ENCODE data around the gene SLCO1B3. TPM values are rescaled to one million over a fixed set of nuclear protein-coding genes. Genes with fewer than 3 reads are reported as not detected.
"Not testable (repeated sequence)": the region's sequence is repeated elsewhere in the genome, so short reads cannot be mapped to it uniquely, and the experiment has no call there.

The SLCO1B3 gene, protein sequence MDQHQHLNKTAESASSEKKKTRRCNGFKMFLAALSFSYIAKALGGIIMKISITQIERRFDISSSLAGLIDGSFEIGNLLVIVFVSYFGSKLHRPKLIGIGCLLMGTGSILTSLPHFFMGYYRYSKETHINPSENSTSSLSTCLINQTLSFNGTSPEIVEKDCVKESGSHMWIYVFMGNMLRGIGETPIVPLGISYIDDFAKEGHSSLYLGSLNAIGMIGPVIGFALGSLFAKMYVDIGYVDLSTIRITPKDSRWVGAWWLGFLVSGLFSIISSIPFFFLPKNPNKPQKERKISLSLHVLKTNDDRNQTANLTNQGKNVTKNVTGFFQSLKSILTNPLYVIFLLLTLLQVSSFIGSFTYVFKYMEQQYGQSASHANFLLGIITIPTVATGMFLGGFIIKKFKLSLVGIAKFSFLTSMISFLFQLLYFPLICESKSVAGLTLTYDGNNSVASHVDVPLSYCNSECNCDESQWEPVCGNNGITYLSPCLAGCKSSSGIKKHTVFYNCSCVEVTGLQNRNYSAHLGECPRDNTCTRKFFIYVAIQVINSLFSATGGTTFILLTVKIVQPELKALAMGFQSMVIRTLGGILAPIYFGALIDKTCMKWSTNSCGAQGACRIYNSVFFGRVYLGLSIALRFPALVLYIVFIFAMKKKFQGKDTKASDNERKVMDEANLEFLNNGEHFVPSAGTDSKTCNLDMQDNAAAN
- total RNA-seq: 73.3 TPM

DNA sequence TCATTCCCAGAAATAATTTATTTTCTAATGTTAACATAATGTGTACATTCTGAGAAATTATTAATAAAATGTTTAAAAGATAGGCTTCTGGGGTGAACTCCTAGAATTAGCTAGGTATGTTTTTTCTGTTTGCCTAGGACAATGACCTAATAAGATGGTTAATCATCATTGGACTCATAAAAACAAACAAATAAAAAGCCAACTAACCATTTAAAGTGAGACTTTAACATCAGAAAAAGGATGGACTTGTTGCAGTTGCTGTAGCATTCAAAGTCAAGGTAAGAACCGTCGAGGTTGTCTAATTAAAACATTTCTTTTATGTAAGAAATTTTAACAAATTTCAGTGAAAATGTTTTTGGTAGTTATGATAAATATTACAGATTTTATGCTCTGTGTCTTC lies at the start of gene SLCO1B3:
TSS of gene SLCO1B3 (plus strand) at position 219 of the 400 bp plus-strand sequence. CDS start 5,034 bp downstream, outside the sequence.
- DNase-seq (ENCODE audit: low spot score) (no peak), ATAC-seq (peak; percentile 37)

GRCh38 chr12:20777420-20777819 lies 33.1 kb upstream of the SLCO1B3 start:
- no peak for DNase-seq (ENCODE audit: low spot score)
- no peak for ATAC-seq

DNA sequence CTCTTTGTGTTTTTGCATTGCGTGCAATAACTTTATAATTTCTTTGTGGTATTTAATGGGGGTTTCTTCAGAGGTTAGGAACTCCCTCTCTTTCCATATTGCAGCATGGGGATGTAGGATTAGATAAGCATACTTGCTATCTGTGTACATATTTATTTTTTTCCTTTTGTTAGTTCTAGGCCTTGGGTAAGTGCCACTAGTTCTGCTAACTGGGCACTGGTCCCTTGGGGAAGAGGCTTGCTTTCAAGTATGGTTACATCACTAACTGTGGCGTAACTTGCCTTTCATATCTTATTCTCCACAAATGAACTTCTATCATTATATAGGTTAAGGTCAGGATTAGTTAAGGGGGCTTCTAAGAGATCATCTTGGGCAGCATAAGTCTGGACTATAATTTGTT lies 31.5 kb upstream of the SLCO1B3 start:
- DNase-seq (ENCODE audit: low spot score) (peak; percentile 59), ATAC-seq (peak; percentile 48)

- peak; percentile 69 for DNase-seq (ENCODE audit: low spot score)
- not testable (repeated sequence) for ATAC-seq
These were observed 30.5 kb upstream of the SLCO1B3 start for GRCh38 chr12:20779971-20780370.

- DNase-seq (ENCODE audit: low spot score); ATAC-seq: not testable (repeated sequence)
These were observed 26.6 kb upstream of the SLCO1B3 start for GRCh38 chr12:20783796-20784357.

GRCh38 chr12:20792971-20793370 lies 17.5 kb upstream of the SLCO1B3 start:
- DNase-seq (ENCODE audit: low spot score) (no peak), ATAC-seq (no peak)

- no peak for DNase-seq (ENCODE audit: low spot score)
- peak; percentile 95 for ATAC-seq
These were observed 12.0 kb upstream of the SLCO1B3 start for GRCh38 chr12:20798554-20798953.

GRCh38 chr12:20800160-20800559 lies 10.3 kb upstream of the SLCO1B3 start:
- DNase-seq (ENCODE audit: low spot score): no peak
- peak; percentile 26 for ATAC-seq

DNA sequence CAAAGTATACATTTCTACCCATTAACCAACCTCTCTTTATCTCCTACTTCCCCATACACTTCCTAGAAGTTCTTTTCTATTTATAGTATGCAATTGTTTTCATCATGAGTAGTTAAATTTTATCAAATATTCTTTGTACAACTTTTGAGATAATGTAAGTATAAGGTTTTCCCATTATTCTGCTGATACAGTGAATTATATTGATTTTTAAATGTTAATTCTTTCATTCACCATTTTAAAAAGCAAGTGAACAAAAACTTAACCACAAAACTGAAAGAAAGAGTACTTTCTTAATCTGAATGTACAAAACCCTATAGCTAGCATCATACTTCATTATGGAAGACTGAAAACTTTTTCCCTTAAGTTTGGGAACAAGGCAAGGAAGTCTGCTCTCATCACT lies 9.5 kb upstream of the SLCO1B3 start:
- ATAC-seq (no peak), DNase-seq (ENCODE audit: low spot score) (no peak)

DNA sequence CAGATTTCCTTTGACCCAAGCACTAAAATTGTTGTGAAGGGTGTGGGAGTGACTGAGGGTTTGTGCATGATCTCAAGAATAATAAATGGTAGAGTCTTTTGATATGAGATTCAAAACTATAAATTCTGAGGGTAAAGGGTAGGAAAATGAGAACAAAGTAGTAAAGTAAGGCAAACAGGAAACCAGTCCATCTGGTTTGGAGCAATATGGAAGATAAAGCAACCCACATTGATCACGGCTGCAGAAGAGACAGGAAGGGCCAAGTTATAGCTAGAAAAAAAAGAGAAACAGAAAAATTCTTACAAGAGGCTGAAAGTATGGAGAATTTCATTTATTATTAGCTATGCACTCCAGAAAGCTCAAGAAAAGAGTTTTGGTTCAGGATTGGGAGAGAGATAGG lies 4.6 kb upstream of the SLCO1B3 start:
- DNase-seq (ENCODE audit: low spot score) (no peak), ATAC-seq (no peak)

GRCh38 chr12:20807192-20808080 lies 3.1 kb upstream of the SLCO1B3 start:
- ATAC-seq (no peak), DNase-seq (ENCODE audit: low spot score) (no peak)

DNA sequence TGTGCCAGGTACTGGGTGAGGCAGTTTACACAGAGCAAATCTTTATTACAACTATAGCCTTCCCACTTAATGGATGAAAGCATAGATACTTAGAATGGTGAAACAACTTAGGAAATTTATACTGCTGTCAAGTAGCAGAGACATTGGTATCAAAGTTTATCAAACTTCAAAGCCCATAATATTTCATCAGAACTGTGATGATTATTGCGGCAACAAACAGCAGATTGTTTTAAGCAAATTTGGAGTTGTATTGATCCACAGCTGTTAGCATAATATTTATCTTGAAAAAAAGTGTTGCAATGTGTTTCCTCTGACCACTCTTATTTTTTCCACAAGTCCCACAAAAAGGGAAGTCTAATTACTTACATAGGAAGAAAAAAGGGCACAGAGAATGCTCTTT lies 2.0 kb upstream of the SLCO1B3 start:
- DNase-seq (ENCODE audit: low spot score) (no peak), ATAC-seq (peak; percentile 45)

GRCh38 chr12:20815574-20815973 lies 5.1 kb downstream of the SLCO1B3 start:
- DNase-seq (ENCODE audit: low spot score): no peak
- ATAC-seq: no peak

DNA sequence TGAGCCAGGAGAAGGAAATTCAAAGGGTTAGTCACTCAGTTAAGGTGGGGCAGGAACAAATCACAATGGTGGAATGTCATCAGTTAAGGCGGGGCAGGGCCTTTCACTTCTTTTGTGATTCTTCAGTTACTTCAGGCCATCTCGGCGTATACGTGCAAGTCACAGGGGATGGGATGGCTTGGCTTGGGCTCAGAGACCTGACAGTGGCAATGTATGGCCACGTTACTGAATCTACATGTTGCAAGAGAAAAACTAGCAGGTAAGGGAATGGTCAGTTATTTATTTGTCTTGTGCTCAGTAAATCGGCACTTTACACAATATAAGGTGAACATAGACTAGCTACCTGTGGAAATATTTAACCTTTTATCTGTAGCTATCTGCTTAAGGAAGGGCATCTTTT lies 11.9 kb downstream of the SLCO1B3 start:
- no peak for DNase-seq (ENCODE audit: low spot score)
- ATAC-seq: peak; percentile 15

DNA sequence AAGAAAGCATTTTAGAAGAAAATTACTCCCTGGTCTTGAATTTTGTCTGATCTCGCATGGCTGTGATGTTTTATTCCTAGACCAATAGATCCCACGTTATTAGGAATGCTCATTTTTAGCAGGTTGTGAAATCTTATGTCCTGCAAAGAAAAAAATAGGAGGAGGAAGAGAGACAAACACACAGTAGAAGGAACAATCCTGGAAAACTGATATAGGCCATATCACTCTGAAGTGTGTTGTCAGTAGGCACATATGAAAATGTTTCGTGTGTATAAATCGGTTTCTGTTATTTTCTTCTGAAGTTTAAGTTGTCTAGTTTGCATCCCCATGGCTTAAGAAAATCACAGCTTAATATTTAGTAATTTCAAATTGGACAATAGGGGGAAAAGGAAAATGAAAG lies 12.4 kb downstream of the SLCO1B3 start:
- ATAC-seq (peak; percentile 17), DNase-seq (ENCODE audit: low spot score) (no peak)

DNA sequence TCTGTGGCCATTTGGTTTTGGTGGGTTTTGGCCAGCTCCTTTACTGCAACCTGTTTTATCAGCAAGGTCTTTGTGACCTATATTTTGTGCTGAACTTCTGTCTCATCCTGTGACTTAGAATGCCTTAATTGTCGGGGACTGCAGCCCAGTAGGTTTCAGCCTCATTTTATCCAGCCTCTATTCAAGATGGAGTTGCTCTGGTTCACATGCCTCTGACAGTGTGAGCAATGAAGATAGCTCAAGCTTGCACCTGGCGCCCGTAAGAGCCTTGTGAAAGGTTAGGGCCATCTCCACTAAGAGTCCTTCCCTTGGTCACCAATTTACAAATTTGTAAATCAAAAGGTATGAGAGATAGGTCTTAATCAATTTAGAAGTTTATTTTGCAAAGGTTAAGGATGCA lies 19.4 kb downstream of the SLCO1B3 start:
- DNase-seq (ENCODE audit: low spot score) (no peak), ATAC-seq (peak; percentile 7)

DNA sequence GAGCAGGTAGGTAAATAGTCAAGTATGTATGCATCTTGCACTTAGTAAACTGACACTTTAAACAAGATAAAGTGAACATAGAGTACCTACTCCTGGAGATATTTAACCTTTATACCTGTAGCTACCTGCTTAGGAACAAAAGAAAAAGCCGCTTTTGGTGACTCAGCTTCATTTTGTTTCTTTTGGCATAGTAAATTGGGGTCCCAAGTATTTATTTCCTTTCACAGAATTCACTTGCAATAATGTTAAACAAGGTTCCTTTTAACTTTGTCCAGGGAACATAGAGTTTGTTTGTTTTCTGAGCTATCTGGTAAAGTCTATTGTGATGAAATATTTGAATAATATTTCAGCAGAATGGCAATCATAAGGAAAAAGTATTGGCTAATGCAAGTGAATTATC lies 20.0 kb downstream of the SLCO1B3 start:
- ATAC-seq: peak; percentile 61
- no peak for DNase-seq (ENCODE audit: low spot score)

DNA sequence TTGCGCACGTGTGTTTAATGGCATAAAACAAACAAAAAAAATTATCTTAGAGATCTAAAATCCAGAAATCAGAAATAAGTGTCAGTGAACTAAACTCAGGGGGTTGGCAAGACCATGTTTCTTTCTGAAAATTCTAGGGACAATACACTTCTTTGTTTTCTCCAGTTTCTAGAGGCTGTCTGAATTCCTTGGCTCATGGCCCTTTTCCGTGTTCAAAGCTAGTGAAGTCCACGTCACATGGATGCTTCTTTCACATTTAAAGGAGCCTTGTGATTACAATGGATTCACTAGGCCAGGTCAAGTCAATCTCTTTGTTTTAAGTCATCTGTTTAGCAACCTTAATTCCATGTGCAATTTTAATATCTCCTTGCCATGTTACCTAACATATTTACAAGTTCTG lies 22.4 kb downstream of the SLCO1B3 start:
- ATAC-seq (no peak), DNase-seq (ENCODE audit: low spot score) (no peak)

- DNase-seq (ENCODE audit: low spot score) (no peak), ATAC-seq (no peak)
These were observed 42.1 kb downstream of the SLCO1B3 start for GRCh38 chr12:20852649-20853048.

DNA sequence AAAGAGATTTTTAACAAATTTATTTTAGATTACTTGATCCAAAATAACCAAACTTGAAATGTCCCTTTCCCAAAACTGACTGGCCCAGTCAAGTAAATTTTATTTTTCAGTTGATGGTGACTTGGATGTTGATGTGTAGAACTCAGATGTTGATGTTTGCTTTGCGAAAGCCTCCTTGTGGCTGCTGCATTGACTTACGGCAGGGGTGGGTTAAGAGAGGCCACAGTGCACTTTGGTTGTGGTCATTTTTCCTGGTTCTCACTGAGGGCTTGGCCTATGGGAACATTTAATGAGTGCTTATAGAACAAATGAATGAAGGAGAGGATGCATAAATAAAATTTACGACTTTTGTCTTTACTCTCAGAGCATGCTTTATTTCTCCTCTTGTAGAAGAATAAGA lies 52.6 kb downstream of the SLCO1B3 start:
- no peak for ATAC-seq
- DNase-seq (ENCODE audit: low spot score): no peak

DNA sequence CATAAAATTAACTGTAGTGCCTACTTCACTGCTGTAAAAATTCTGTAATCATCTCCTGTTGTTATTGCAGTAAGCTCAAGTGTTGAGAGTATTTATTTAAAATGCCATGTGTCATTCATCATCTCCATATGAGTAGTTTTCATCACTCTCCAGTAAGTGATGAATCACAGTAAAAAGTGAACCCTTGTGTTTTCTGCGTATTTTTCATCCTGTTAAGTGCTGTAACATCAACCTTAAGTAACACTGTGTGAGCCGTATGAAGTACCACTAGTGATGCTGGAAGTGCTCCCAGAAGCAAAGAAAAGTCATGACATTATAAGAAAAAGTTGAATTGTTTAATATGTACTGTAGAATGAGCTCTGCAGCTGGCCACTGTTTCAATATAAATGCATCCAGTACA lies 55.4 kb downstream of the SLCO1B3 start:
- DNase-seq (ENCODE audit: low spot score): no peak
- no peak for ATAC-seq
